ENCODE measurements around the gene KLHL29.

- TF ChIP-seq POLR2A (IDR thresholded peaks at IDR 0.05; ENCODE audit: low read depth, low read length): no peak
- TF ChIP-seq TAF1 (IDR thresholded peaks at IDR 0.05; ENCODE audit: borderline replicate concordance, low read depth, low read length): no peak
- no peak for TF ChIP-seq POLR2AphosphoS5 (IDR thresholded peaks at IDR 0.05; ENCODE audit: low read depth, low read length)
Observed at GRCh38 chr2:23659773-23660172, 274.8 kb downstream of the KLHL29 start.
